Parathyroid adenoma (tissue), 2 donors: Measurements from ENCODE around the gene COL23A1.

ENCODE experiments used
- H2AFZ ChIP-seq: fragments of 300-600 bp; sonication (generic); one replicate; pipeline ENCODE4 v1.7.0; 2017; ENCODE audit warnings: antibody characterized with exemption, mild to moderate bottlenecking
- H3K27ac ChIP-seq: fragments of 300-600 bp; sonication (generic); one replicate; pipeline ENCODE4 v1.7.0; 2017
- H3K27me3 ChIP-seq: fragments of 300-600 bp; sonication (generic); one replicate; pipeline ENCODE4 v1.7.0; 2017; ENCODE audit warnings: low read length; ENCODE audit not compliant: control insufficient read depth, insufficient read depth
- H3K36me3 ChIP-seq: fragments of 300-600 bp; sonication (generic); one replicate; pipeline ENCODE4 v1.7.0; 2017; ENCODE audit warnings: low read length; ENCODE audit not compliant: control insufficient read depth, insufficient read depth
- H3K4me1 ChIP-seq: fragments of 300-600 bp; sonication (generic); one replicate; pipeline ENCODE4 v1.7.0; 2017; ENCODE audit warnings: control low read depth
- H3K4me2 ChIP-seq: fragments of 300-600 bp; sonication (generic); one replicate; pipeline ENCODE4 v1.7.0; 2017; ENCODE audit warnings: low read length
- H3K4me3 ChIP-seq: fragments of 300-600 bp; sonication (generic); one replicate; pipeline ENCODE4 v1.7.0; 2017; ENCODE audit warnings: low read depth, low read length
- H3K79me2 ChIP-seq: fragments of 300-600 bp; sonication (generic); one replicate; pipeline ENCODE4 v1.7.0; 2017; ENCODE audit warnings: control low read depth
- H3K9ac ChIP-seq: fragments of 300-600 bp; sonication (generic); one replicate; pipeline ENCODE4 v1.7.0; 2017; ENCODE audit warnings: mild to moderate bottlenecking
- H3K9me3 ChIP-seq: fragments of 300-600 bp; sonication (generic); one replicate; pipeline ENCODE4 v1.7.0; 2017; ENCODE audit warnings: low read length; ENCODE audit not compliant: control insufficient read depth
- TF ChIP-seq, protein P1 (sequence below): fragments of 300-600 bp; sonication (generic); IDR thresholded peaks from one replicate; pipeline ENCODE4 v1.7.0; 2017; ENCODE audit warnings: antibody characterized with exemption, mild to moderate bottlenecking
- donor health status: primary hyperparathyroidism.

COL23A1 gene

DNA sequence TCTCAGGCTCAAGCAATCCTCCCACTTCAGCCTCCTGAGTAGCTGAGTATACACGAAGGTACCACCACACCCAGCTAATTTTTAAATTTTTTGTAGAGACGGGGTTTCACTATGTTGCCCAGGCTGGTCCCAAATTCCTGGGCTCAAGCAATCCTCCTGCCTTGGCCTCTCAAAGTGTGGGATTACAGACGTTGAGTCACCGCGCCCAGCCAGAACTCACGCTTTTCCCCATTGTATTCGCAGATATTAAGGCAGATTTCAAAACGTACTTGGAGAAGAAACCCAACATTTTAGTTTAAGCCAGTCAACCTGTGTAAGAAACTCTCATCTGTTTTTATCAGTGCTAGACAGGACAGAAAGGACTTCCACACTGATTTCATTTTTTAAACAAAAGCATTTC lies 26.6 kb downstream of the COL23A1 start:
- Histone ChIP-seq H3K27me3 (no peaks in the 10 kb centered on the region), H3K36me3 (no peaks in the 10 kb centered on the region), H3K27ac (no peak overlapping the region), H2AFZ (no peak overlapping the region), H3K79me2 (peaks cover 2% of the 10 kb centered on the region), H3K4me2 (no peak overlapping the region), H3K4me3 (no peak overlapping the region), H3K4me1 (no peaks in the 10 kb centered on the region), H3K9ac (no peak overlapping the region), H3K9me3 (no peaks in the 10 kb centered on the region)
- TF ChIP-seq, protein P1, sequence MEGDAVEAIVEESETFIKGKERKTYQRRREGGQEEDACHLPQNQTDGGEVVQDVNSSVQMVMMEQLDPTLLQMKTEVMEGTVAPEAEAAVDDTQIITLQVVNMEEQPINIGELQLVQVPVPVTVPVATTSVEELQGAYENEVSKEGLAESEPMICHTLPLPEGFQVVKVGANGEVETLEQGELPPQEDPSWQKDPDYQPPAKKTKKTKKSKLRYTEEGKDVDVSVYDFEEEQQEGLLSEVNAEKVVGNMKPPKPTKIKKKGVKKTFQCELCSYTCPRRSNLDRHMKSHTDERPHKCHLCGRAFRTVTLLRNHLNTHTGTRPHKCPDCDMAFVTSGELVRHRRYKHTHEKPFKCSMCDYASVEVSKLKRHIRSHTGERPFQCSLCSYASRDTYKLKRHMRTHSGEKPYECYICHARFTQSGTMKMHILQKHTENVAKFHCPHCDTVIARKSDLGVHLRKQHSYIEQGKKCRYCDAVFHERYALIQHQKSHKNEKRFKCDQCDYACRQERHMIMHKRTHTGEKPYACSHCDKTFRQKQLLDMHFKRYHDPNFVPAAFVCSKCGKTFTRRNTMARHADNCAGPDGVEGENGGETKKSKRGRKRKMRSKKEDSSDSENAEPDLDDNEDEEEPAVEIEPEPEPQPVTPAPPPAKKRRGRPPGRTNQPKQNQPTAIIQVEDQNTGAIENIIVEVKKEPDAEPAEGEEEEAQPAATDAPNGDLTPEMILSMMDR = no peak

DNA sequence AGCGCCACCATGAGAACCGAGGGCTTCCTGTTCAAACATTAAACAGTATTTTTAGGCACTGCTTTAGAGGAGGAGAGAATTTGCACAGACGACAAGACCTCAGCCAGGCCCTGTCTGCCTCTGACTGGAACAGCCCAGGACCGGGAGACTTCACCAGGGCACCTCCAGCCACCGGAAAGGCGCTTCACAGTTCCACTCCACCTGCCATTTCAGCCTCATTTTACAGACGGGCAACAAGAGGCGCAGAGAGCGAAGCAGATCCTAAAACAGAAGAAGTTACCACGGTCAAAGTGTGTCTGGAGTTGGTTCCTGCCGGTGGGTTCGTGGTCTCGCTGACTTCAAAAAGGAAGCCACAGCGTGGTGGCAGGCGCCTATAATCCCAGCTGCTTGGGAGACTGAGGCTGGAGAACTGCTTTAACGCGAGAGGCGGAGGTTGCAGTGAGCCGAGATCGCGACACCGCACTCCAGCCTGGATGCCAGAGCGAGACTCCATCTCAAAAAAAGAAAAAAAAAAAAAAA lies 28.4 kb downstream of the COL23A1 start:
- Histone ChIP-seq H2AFZ (no peak overlapping the region), H3K4me3 (no peak overlapping the region), H3K9me3 (no peaks in the 10 kb centered on the region), H3K79me2 (peaks cover 4% of the 10 kb centered on the region), H3K27me3 (no peaks in the 10 kb centered on the region), H3K4me1 (no peaks in the 10 kb centered on the region), H3K36me3 (no peaks in the 10 kb centered on the region), H3K9ac (no peak overlapping the region), H3K4me2 (no peak overlapping the region), H3K27ac (no peak overlapping the region)
- TF ChIP-seq, protein P1 = no peak

DNA sequence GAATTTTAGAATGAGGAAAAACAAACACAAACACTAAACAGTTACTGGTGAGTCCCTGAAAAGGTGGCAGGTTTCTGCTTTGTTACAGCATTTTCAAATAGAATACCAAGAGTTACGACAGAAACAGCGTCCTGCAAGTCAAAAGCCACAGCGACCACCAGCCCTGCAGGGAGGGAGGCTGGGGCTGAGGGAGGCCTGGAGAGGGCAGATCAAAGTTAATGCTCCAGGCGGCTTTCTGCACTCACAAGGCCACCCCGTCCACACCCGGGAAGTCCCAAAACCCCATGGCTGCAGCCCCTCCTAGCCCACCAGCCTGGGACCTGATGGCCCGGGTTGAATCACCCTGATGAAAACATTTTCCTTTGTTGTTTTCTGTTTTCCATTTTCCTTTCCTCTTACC lies 29.3 kb downstream of the COL23A1 start:
- Histone ChIP-seq H3K27me3 (no peaks in the 10 kb centered on the region), H3K4me1 (no peaks in the 10 kb centered on the region), H3K4me3 (no peak overlapping the region), H3K27ac (no peak overlapping the region), H3K9me3 (no peaks in the 10 kb centered on the region), H3K79me2 (peaks cover 4% of the 10 kb centered on the region), H2AFZ (no peak overlapping the region), H3K36me3 (no peaks in the 10 kb centered on the region), H3K9ac (no peak overlapping the region), H3K4me2 (no peak overlapping the region)
- TF ChIP-seq, protein P1 = no peak

DNA sequence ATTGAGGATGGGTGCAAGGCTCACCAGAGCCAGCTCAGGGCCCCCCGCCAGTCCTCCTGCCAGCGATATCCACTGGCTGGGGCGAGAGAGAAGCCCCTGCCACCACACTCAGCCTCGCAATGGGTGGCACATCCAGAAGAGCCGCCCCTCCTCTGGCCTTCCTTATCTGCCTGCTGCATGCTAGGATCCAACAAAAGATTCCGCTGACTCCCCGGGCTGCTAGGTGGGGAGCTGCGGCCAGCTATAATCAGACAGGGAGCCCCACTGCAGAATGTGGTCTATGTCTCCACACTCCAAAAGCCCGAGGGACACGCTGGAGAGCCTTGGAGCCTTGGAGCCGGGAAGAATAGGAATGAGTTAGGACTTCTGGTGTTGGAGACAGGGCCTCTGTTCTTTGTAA lies 32.8 kb downstream of the COL23A1 start:
- no peak overlapping the region for H3K27ac ChIP-seq
- H3K79me2 ChIP-seq = peaks cover 4% of the 10 kb centered on the region
- no peaks in the 10 kb centered on the region for H3K36me3 ChIP-seq
- H3K9me3 ChIP-seq = no peaks in the 10 kb centered on the region
- H2AFZ ChIP-seq = no peak overlapping the region
- TF ChIP-seq, protein P1 = no peak
- H3K27me3 ChIP-seq = no peaks in the 10 kb centered on the region
- H3K4me3 ChIP-seq = no peak overlapping the region
- H3K4me1 ChIP-seq = peaks cover 9% of the 10 kb centered on the region
- no peak overlapping the region for H3K4me2 ChIP-seq
- no peak overlapping the region for H3K9ac ChIP-seq

DNA sequence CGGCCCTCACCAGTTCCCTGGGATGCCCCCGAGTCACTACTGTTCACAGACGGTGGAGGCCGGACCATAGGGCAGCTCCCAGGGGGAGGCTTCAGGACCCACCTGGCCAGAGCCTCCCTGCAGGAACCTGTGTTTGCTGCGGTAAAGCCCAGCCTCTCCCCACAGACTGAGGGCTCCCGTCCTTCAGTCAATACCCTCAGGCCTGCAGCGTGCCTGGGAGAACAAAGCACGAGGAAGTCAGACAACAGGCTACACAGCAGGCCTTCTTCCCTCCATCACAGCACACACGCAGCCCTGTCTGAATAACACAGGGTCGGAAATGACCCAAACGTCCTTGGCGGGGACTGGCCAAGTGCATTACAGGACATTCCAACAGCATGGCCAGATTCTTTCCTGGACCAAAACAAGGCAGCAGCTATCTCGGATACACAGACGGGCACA lies 34.4 kb downstream of the COL23A1 start:
- Histone ChIP-seq H3K27me3 (no peaks in the 10 kb centered on the region), H3K27ac (no peak overlapping the region), H2AFZ (no peak overlapping the region), H3K36me3 (no peaks in the 10 kb centered on the region), H3K9ac (no peak overlapping the region), H3K4me3 (no peak overlapping the region), H3K9me3 (no peaks in the 10 kb centered on the region), H3K4me2 (no peak overlapping the region), H3K4me1 (peaks cover 18% of the 10 kb centered on the region), H3K79me2 (peaks cover 4% of the 10 kb centered on the region)
- TF ChIP-seq, protein P1 = no peak
